ENCODE data around the gene RASAL3. TPM values are rescaled to one million over a fixed set of nuclear protein-coding genes. Genes with fewer than 3 reads are reported as not detected.
"Not testable (repeated sequence)": the region's sequence is repeated elsewhere in the genome, so short reads cannot be mapped to it uniquely, and the experiment has no call there.

The RASAL3 gene
- total RNA-seq, 1 donor: not detected

- no peak for DNase-seq (ENCODE audit: low read depth)
- H3K4me3 ChIP-seq (ENCODE audit: low read depth, low read length): no peak overlapping the region
- TF ChIP-seq, protein P1, sequence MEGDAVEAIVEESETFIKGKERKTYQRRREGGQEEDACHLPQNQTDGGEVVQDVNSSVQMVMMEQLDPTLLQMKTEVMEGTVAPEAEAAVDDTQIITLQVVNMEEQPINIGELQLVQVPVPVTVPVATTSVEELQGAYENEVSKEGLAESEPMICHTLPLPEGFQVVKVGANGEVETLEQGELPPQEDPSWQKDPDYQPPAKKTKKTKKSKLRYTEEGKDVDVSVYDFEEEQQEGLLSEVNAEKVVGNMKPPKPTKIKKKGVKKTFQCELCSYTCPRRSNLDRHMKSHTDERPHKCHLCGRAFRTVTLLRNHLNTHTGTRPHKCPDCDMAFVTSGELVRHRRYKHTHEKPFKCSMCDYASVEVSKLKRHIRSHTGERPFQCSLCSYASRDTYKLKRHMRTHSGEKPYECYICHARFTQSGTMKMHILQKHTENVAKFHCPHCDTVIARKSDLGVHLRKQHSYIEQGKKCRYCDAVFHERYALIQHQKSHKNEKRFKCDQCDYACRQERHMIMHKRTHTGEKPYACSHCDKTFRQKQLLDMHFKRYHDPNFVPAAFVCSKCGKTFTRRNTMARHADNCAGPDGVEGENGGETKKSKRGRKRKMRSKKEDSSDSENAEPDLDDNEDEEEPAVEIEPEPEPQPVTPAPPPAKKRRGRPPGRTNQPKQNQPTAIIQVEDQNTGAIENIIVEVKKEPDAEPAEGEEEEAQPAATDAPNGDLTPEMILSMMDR (IDR thresholded peaks at IDR 0.05; ENCODE audit: insufficient read depth, low read depth, low read length): no peak
Measured at GRCh38 chr19:15487038-15487437, 22.7 kb upstream of the RASAL3 start.

GRCh38 chr19:15485768-15486167, 21.4 kb upstream of the RASAL3 start:
- H3K4me3 ChIP-seq (ENCODE audit: low read depth, low read length): not testable (repeated sequence)

DNA sequence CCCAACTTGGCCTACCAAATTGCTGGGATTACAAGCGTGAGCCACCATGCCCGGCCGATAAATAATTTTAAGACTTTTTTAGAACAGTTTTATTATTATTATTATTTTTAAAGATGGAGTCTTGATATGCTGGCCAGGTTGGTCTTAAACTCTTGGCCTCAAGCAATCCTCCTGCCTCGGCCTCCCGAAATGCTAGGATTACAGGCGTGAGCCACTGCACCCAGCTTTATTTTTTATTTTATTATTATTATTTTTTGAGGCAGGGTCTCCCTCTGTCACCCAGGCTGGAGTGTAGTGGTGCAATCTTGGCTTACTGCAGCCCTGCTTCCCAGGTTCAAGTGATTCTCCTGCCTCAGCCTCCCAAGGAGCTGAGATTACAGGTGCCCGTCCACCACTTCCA, 16.7 kb upstream of the RASAL3 start:
- H3K4me3 ChIP-seq (ENCODE audit: low read depth, low read length); DNase-seq (ENCODE audit: low read depth): not testable (repeated sequence)

More at GRCh38 chr19:15485768-15486167, 21.4 kb upstream of the RASAL3 start:
- DNase-seq (ENCODE audit: low read depth): not testable (repeated sequence)

GRCh38 chr19:15479391-15480345, 15.3 kb upstream of the RASAL3 start, which contains the start of gene PGLYRP2:
PGLYRP2 (minus strand) TSS chr19:15479501; CDS start chr19:15479371, 130 bp downstream.
- DNase-seq (ENCODE audit: low read depth): no peak
- H3K4me3 ChIP-seq (ENCODE audit: low read depth, low read length): no peak within 1 kb of the TSS
- TF ChIP-seq, protein P1 (IDR thresholded peaks at IDR 0.05; ENCODE audit: insufficient read depth, low read depth, low read length): no peak

DNA sequence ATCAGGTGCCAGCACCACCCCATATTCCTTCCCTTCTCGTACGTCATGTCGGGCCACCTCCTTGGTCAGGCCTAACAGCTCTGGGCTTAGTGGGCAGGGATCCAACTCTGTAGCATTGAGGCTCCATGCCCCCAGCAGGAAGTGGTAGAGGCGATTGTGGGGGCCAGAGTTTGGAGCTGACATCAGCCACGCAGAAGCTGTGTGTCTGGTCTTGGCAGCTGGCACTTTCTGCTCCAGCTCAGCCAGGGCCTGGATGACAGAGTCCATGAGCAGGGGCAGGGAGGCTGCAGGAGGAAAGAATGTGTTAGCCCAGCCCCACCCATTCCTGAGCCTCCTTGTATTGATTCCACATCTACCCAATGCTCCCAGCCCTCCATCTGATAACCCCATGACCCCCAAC, 12.0 kb upstream of the RASAL3 start:
- H3K4me3 ChIP-seq (ENCODE audit: low read depth, low read length): no peak overlapping the region
- TF ChIP-seq, protein P1 (IDR thresholded peaks at IDR 0.05; ENCODE audit: insufficient read depth, low read depth, low read length): no peak
- no peak for DNase-seq (ENCODE audit: low read depth)

GRCh38 chr19:15475611-15476010, 11.3 kb upstream of the RASAL3 start:
- TF ChIP-seq, protein P1 (IDR thresholded peaks at IDR 0.05; ENCODE audit: insufficient read depth, low read depth, low read length): no peak
- no peak overlapping the region for H3K4me3 ChIP-seq (ENCODE audit: low read depth, low read length)
- no peak for DNase-seq (ENCODE audit: low read depth)

- DNase-seq (ENCODE audit: low read depth): no peak
- TF ChIP-seq, protein P1 (IDR thresholded peaks at IDR 0.05; ENCODE audit: insufficient read depth, low read depth, low read length): no peak
- H3K4me3 ChIP-seq (ENCODE audit: low read depth, low read length): no peak overlapping the region
Measured at GRCh38 chr19:15475169-15475568, 10.8 kb upstream of the RASAL3 start.

GRCh38 chr19:15473821-15474220, 9.5 kb upstream of the RASAL3 start:
- not testable (repeated sequence) for H3K4me3 ChIP-seq (ENCODE audit: low read depth, low read length); DNase-seq (ENCODE audit: low read depth)

Measured in fibroblast of villous mesenchyme (primary cell).